Measurements from ENCODE around the gene MALT1. TPM values are rescaled to one million over a fixed set of nuclear protein-coding genes. Genes with fewer than 3 reads are reported as not detected.
A peak's percentile ranks its signal among the peaks of the same experiment; 100 is the strongest.

Gene MALT1
- total RNA-seq, 1 experiment from 2014 or later = 34.0 TPM

GRCh38 chr18:58766946-58767345 is 95.7 kb downstream of the MALT1 start:
- no TSS peak for BruUV-seq (replicated peaks)
- no peak for DNase-seq (ENCODE audit: low read depth, low spot score)
- no peak for TF ChIP-seq REST (IDR thresholded peaks at IDR 0.05; ENCODE audit: insufficient read depth in 1 of 2, low read depth in 2 of 2, low read length in 1 of 2)
- TF ChIP-seq TCF7L2 (IDR thresholded peaks at IDR 0.05; ENCODE audit: low read depth, low read length) = no peak
- TF ChIP-seq CTCF (IDR thresholded peaks at IDR 0.05) = no peak
- no peak for ATAC-seq
- POLR2A ChIA-PET = no interaction called here
- in situ Hi-C loops (cut with HindIII; ENCODE audit: low pct_unique_long_range_greater_than_20kb, low sequenced_read_pairs) = no loop called here
- H3K9me3 ChIP-seq (ENCODE audit: control insufficient read depth, insufficient read depth, low read depth, low read length) = no peaks in the 10 kb centered on the region
- no peaks in the 10 kb centered on the region for H3K4me1 ChIP-seq (ENCODE audit: control insufficient read depth, insufficient read depth, low read length)
- H3K4me3 ChIP-seq (ENCODE audit: low read depth in 2 of 2, low read length in 2 of 2) = no peak overlapping the region
- no peaks in the 10 kb centered on the region for H3K36me3 ChIP-seq (ENCODE audit: control insufficient read depth, insufficient read depth, low read length)
- H3K27ac ChIP-seq (ENCODE audit: low read length) = no peak overlapping the region
- CTCF ChIA-PET = interaction anchor here (0.7 kb wide), 1 partner anchor 318 kb away, joined by 3 read pairs; no protein-coding TSS in a partner anchor
- no peaks in the 10 kb centered on the region for H3K27me3 ChIP-seq (ENCODE audit: control insufficient read depth, insufficient read depth, low read length)
- intact Hi-C loops (cut with micrococcal nuclease; ENCODE audit: unreplicated experiment) = no loop called here

- no peaks in the 10 kb centered on the region for H3K27me3 ChIP-seq (ENCODE audit: control insufficient read depth, insufficient read depth, low read length)
- TF ChIP-seq REST (IDR thresholded peaks at IDR 0.05; ENCODE audit: insufficient read depth in 1 of 2, low read depth in 2 of 2, low read length in 1 of 2) (no peak), CTCF (IDR thresholded peaks at IDR 0.05) (peak; percentile 79)
- H3K9me3 ChIP-seq (ENCODE audit: control insufficient read depth, insufficient read depth, low read depth, low read length) = no peaks in the 10 kb centered on the region
- H3K4me3 ChIP-seq (ENCODE audit: low read depth in 2 of 2, low read length in 2 of 2) = peak overlapping the region; percentile 26 to 37
- H3K4me1 ChIP-seq (ENCODE audit: control insufficient read depth, insufficient read depth, low read length) = no peaks in the 10 kb centered on the region
- ChIA-PET POLR2A (no interaction called here), CTCF (interaction anchor here (0.7 to 1.3 kb wide), 6 partner anchors 46 to 634 kb away, joined by 3 to 9 read pairs (median 4); no protein-coding TSS in a partner anchor)
- H3K27ac ChIP-seq (ENCODE audit: low read length) = no peak overlapping the region
- BruUV-seq (replicated peaks) = no TSS peak
- ATAC-seq = peak; percentile 97
- in situ Hi-C loops (cut with HindIII; ENCODE audit: low pct_unique_long_range_greater_than_20kb, low sequenced_read_pairs) = no loop called here
- no peaks in the 10 kb centered on the region for H3K36me3 ChIP-seq (ENCODE audit: control insufficient read depth, insufficient read depth, low read length)
- intact Hi-C loops (cut with micrococcal nuclease; ENCODE audit: unreplicated experiment) = loop anchor here (2.0 kb wide), 1 partner anchor 302 kb away; no protein-coding TSS in a partner anchor
- DNase-seq (ENCODE audit: low read depth, low spot score) = no peak
These were observed 97.2 kb downstream of the MALT1 start for GRCh38 chr18:58768293-58768974.
